ENCODE results near the gene IGSF9B.

Gene IGSF9B

DNA sequence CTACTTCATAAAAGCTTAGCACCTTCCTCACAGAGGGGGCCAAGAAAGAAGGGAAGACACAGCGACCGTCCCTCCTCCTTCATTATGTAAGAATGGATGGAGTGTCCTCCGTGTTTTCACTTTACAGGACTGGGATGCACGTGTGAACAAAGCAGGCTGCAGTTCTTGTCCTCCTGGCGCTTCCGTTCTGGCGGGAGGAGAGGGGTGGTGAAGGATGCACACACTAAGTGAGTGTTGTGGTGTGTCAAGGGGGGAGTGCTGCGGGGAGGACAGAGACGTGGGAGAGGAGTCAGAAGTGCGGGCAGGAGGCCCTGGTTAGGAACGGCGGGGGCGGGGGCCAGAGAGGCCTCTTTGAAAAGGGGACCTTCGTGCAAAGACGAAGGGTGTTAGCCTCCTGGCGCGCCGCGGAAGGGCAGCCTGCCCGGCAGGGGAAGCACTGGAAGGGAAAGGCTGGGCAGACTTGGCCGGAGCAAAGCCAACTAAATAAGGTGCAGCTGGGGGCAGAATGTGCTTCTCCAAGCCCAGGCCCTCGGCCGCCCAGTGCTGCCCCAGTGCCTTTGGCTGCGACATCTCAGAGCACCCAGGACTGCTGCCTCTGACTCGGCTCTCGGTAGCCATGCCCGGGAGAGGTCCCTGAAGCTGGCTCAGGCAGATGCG, 27.0 kb upstream of the IGSF9B start:
- no peak for DNase-seq (ENCODE audit: low read depth in 4 of 4, low spot score in 1 of 4)

DNA sequence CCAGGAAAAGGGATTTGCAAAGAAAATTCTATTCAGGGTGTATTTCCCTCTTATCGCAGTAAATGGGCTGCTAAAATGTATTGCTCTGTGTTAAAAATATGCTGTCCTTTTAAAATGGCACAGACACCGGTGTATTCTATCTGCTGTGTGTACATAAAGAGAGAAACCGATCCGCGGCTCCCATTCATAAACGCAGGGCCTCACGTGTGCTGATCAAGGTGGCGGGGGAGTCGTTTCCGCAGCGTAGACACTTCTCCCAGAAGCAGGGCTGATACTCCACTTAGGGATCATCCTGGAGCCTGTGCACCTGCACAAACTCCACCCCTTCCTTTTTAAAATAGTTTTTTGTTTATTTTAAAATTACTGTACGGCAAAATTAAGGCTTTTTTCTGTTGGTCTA, 26.1 kb upstream of the IGSF9B start:
- DNase-seq (ENCODE audit: low read depth in 4 of 4, low spot score in 1 of 4), result no peak

DNA sequence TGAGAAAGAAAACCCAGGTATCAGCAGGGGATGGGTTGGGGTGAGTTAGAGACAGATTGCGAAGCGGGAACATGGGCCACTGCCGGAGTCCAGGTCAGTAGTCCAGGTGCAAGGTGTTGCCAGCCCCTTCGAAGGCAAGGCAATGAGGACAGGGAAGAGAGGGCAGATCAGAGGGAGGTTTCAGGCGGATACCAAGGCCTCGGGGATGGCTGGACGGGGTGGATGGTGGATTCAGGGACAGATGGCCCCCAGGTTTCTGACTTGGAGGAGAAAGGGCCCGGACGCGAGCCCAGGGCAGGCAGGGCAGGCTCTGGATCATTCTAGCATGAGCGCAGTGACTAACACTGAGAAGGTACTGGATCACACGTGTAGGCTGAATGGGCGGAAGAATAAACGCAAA, 25.4 kb upstream of the IGSF9B start:
- DNase-seq (ENCODE audit: low read depth in 4 of 4, low spot score in 1 of 4), result no peak

DNA sequence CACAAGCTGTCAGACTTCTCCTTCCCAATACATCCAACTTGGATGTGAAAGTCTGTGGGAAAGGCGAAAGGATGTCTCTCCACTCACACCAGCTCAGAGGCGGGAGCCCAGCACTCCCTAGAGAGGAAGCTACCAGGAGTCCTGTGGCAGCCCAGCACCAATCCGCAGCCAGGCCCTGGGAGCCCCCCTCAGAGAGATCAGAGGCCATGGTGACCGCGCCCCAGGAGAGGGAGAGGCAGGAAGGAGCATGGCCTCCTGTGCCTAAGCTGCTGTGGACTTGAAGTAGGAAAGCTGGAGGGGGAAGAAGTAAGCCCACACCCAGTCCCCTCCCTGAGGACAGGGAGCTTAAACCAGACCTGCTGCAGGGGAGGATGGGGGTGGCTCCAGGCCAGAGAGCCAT, 24.4 kb upstream of the IGSF9B start:
- DNase-seq (ENCODE audit: low read depth in 4 of 4, low spot score in 1 of 4), result no peak

DNA sequence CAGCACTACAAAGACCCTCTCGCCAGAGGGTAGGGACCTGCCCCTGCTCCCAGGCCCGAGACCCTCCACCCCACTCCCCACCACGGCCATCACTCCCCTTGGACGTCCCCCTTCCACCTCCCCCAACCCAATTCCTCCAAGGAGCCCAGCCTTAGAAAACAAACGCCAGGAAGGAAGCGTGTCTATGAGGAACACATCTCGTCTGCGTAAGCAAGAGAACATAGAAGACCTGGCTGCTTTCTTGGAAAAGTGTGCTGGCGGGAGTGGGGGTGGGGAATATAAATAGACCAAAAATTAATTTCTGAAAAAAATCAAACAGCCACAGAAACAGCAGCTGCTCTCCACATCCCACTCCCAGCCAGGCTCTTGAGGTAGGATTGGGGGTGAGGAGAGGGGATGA, 23.9 kb upstream of the IGSF9B start:
- DNase-seq (ENCODE audit: low read depth in 4 of 4, low spot score in 1 of 4), result no peak

DNA sequence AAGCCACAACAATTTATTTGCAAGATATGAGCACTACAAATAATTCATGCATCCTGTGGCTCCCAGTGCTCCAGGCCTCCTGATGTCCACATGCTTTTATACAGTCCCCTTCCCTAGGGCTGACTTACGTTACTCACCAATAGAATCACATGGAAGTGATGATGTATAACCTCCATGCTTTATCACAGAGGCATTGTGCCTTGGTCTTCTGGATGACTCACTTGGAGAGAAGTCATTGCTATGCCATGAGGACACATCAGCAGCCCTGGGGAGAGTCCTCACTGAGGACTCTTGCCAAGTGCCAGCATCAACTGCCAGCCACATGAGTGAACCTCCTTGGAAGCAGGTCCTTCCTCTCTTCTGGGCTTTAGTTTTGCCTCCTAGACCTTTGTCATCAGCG, 22.0 kb upstream of the IGSF9B start:
- no peak for DNase-seq (ENCODE audit: low read depth in 4 of 4, low spot score in 1 of 4)

DNA sequence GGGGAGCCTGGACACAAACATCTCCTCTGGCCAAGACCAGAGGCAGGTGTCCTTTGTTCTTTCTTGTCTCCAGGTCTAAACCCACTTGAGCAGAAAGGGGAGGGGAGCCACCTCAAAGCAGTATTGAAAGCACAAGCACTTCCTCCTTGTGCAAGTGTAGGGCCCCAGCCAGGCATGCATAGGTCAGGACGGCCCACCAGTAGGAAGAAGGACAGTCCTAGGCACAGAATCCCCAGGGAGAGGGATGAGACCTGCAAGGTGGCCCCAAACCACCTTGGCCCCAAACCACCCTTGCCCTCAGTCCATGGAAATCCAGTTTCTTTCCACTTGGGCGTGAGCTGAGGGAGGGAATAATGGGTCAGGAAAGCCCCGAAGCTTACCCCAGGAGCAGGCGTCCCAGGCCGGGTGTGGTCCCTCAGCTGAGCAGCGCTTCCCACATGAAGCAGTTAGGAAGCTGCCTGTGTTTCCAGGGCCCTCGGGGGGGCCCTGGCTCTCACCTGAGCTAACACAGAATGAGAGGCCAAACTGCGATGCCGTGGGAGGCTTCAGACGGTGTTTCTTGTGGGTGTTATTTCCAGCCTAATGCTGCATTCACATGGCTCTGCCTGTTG, 20.4 kb upstream of the IGSF9B start:
- DNase-seq (ENCODE audit: low read depth in 4 of 4, low spot score in 1 of 4), result no peak

DNA sequence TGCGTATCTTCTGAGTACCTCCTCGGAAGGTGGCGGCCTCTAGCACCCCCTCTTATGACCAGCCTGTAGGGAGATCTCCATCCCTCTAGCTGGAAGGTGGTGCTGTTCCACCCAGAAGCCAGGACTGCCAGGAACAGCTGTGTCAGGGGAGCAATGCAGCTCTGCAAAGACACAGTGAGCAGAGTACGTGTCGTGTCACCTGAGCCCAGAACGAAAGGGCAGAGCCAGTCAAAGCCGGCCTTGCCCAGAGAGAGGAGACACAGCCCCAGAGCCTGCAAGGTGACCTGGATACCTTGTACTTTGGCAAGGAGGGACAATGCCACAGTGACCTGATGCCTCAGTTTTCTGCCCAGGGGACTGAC, 18.7 kb upstream of the IGSF9B start:
- no peak for DNase-seq (ENCODE audit: low read depth in 4 of 4, low spot score in 1 of 4)

DNA sequence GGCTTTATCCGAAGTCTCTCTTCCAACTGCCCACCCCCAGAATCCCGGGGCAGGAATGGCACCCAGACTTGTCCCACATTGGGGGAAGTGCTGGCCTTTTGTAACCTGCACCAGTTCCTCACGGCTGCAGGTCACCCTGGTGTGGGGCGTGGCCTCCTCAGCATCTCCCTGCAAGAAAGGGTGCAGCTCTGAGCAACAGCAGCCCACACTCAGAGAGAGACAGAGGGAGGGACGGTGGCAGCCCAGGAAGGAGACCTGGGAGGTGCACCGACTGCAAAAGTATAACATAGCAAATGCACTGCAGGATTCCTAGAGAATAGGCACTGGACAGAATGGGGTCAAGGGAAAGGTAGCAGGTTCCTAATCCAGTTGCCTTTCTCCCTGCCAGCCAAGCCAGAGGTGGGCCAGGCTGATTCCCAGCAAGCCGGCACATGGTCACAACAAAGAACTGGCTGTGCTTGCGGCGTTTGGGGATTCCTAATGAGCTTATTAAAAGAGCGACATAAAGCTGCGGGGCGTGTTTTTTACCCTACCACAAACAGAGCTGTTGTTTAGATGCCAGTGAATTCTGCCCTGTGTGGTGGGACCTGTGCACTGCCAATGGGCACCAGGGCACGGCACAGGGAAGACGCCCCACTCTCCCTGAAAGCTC, 18.2 kb upstream of the IGSF9B start:
- DNase-seq (ENCODE audit: low read depth in 4 of 4, low spot score in 1 of 4), result no peak

DNA sequence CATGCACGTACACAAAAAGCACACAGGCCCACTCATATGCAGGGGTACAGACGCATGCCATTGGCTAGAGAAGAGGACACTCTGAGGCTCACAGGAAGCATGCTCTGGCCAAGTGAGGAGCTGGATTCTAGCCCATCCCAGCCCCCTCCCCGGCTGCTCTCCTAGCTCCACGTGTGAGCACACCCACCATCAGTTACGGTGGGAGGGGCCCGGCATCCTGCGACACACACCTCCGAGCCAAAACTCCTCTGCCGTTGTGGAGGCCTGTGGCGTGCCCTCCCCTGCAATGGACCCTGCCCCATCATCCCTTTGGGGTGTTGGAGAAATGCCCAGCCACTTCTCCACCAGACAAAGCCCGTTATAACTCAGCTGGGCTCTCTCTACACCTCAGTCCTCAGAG, 15.1 kb upstream of the IGSF9B start:
- DNase-seq (ENCODE audit: low read depth in 4 of 4, low spot score in 1 of 4), result no peak

DNA sequence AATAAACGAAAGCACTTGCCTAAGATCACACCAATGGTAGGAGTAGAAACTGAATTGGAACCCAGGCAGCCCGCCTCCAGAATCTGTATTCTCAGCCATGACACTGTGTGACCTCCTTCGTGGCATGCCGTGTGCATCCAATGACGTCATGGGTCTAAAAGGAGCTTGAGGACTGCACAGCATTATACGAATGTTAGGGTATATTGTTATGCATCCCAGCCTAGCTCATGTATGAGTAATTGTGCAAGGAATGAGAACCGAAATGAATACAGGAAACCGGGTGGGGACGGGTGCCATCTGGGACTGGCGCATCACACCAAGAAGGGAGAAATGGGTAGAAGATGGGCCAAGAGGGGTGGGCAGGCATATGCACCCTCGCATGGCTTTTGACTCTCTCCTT, 12.3 kb upstream of the IGSF9B start:
- no peak for DNase-seq (ENCODE audit: low read depth in 4 of 4, low spot score in 1 of 4)

DNA sequence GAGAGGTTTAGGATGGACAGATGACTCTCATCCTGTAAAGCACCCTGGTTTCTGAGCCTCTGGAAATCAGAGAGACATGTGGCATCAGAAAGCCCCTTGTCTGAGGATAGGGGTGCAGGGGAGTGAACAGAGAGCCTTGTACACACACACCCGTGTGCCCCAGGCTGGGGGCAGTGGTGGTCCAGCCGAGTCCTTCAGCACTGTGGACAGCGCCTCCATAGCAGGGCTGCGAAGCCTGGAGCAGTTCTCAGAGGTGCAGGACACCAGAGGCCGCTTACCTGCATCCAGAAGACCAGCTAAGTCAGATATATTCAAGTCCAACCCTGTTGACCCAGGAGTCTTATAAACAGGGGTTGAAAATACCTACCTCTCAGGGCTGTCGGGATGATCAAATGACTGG, 11.5 kb upstream of the IGSF9B start:
- DNase-seq (ENCODE audit: low read depth in 4 of 4, low spot score in 1 of 4), result no peak

DNA sequence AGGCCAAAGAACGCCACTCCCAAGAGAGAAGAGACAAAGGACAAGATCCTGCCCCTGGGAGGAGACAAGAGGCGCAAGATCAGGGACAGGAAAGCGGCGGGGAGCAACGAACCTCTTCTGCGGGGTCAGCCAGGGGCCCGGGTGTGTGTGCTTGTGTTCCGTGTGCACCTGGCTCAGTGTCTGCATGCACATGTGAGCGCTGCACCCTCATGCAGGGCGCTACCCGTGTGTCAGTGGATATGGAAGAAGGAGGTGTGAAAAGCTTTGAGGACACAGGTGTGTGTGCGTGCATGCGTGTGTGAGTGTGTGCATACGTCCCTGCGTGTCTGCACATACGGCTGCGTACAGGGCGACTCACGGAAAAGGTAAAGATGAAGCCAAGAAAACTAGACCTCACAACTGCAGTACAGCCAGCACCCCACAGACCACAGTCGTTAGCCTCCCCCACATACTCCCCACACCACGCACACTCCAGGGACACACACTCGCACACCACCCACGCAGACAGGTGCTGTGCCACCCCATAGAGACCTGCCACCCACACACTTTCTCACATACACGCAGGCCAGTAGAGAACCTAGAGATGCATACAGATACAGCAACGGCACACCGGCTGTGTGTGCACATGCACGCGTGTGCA, 11.0 kb upstream of the IGSF9B start:
- DNase-seq (ENCODE audit: low read depth in 4 of 4, low spot score in 1 of 4), result no peak

DNA sequence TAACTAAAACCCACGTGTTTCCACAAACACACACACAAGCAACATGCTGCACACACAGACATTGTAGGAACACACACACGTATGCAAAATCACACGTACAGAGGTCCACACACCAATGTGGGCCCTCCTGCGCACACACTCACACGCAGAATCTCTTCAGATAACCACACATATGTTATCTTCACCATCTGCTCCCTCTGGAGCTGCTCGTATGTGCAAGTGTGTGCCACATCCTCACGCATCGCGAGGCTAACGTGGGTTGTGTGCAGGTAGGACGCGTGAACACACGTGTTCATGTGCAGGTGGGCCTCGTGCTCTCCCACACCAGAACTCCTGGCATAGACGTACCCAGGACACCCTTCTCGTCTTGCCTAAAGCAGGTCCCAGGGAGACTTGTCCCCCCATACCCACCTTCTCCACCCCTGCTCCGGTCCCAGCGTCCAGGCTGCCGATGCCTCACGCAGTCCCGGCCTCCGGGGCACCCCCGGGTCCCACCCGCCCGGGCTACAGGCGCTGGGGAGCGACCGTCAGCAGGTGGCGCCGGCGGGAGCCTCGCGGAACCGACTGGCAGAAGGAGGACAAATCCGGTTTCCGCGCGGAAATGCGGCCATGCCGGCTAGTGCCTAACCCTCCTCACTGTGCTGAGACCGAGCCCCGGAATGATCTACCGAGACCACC, 10.3 kb upstream of the IGSF9B start:
- peak in 3 of 4 experiments; percentile 51 to 62 (median 55) for DNase-seq (ENCODE audit: low read depth in 4 of 4, low spot score in 1 of 4)

DNA sequence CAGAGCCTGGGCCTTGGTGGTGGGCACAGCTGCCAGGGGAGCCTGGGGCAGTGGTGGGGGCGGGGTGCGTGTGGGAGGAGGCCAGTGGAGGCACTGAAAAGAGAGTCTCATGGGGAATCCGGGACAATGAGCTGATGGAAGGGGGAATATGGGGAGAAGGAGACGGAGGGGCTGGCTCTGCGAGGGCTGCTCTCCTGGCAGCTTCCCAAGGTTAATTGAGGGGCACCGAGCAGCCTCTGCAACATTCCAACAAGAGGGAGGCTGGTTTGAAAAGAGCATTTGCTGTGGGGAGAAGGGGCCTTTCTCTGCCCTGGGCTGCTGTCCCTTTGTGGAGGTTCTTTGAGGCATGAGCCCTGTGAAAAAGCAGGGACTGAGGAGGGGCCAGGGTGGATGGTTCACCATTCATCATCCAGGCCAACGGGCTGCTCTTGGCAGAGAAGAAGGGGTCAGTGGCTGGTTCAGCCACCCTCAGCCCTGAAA, 9.4 kb upstream of the IGSF9B start:
- no peak for DNase-seq (ENCODE audit: low read depth in 4 of 4, low spot score in 1 of 4)

DNA sequence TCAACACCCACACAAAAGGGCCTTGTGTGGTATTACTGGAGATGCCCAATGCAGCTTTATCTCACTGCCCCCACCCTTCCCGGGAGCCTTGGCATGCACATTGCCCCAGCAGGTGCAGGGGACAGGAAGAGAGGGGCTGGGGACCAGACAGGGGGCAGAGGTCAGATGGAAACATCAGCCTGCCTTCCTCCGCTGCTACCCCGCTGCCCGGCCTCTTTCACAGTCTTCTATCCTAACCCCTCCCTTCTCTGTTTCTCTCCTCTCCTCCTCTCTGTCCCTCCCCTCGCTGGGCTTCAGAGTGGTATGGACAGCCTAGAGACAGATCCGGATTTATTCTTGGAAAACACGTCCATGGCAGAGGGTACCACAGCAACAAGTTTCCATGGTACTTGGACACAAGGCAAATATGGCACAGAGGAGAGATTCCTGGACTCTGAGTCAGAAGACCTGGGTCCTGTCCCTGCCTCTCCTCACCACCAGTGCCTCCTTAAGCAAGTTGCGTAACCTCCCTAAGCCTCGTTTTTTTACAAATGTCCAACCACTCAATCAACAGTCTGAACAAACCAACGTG, 8.3 kb upstream of the IGSF9B start:
- no peak for DNase-seq (ENCODE audit: low read depth in 4 of 4, low spot score in 1 of 4)

DNA sequence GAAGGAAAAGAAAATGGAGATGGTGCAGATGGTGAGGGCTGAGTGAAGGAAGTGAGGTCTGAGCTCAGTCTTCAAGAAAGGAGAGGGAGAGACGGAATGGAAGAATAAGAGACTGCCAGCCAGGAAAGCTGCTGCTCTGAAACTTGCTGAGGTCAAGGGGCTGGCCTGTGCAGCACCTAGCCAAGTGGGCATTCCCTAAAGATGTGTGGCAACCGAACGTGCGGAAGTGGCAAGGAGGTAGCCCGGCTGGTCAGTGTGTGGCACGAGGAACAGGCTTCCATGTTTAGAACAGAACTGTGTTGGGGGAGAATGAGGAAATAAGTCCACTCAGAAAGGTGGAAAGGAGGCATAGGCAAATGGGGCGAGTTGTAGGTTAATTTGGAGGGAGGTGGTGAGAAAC, 7.6 kb upstream of the IGSF9B start:
- DNase-seq (ENCODE audit: low read depth in 4 of 4, low spot score in 1 of 4), result no peak

DNA sequence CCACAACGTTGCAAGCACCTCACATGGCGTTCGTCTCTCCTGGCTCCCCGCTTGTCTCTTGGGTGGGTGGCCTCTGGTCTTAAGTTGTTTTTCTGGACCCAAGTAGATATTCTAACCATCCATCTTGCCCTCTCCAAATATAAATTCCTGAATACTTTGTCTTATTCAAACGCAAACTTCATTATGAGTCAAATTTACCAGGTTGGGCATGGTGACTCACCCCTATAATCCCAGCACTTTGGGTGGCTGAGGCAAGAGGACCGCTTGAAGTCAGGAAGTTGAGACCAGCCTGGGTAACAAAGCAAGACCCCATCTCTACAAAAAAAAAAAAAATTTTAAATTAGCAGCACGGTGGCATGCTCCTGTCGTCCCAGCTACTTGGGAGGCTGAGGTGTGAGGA, 5.1 kb upstream of the IGSF9B start:
- no peak for DNase-seq (ENCODE audit: low read depth in 4 of 4, low spot score in 1 of 4)

DNA sequence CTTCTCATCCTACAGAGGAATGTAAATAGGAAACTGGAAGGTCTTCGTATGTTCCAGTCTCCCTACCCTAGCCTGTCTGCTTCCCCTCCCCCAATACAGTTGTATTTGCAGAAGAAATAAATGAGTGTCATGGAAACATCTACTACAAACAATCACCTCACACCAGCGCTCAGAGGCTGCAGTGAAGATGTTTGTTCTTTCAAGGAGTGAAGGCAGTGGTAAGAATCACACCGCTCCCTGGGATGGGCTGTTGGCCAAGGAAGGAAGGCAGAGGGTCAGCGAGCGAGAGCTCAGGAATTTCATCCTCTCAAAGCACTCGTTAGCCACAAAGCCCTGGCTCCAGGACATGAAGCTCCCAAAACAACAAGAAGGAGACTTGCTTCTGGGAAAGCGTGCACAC, 1.1 kb upstream of the IGSF9B start:
- no peak for DNase-seq (ENCODE audit: low read depth in 4 of 4, low spot score in 1 of 4)

DNA sequence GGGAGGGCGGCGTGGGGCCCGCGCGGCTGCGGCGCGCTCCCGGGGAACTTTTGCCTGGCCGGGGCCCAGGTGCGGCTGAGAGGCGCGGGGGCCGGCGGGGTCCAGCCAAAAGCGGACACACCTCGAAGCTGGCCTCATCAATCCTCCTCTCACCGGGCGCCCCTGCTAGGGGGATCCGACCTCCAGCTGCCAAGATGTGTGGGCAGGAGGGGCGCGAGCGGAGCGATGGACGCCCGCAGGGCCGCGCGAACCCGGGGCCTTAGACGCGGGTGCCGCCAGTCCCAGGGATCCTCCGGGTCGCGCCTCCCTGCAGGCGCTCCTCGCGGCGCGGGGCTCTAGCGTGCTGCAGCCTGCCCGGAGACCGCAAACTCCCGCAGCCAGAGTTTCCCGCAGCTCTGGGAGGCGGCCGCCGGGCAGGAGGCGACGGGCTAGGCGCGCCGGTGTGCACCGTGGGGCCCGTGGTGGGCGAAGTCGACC, 785 bp downstream of the IGSF9B start:
- no peak for DNase-seq (ENCODE audit: low read depth in 4 of 4, low spot score in 1 of 4)
